A549 (cell line): Measurements from ENCODE around the gene TXN. TPM values are rescaled to one million over a fixed set of nuclear protein-coding genes. Genes with fewer than 3 reads are reported as not detected.

Experiments used
- ATAC-seq, 2 experiments: fragments of 200-7000 bp in 1 of 2; fragments of >200 bp in 1 of 2; cut with Nextera tagmentation in 1 of 2; cut with Tn5 transposase in 1 of 2; 3 replicates each; pipeline versions ENCODE4 v1.8.0 to v1.9.1; 2018 to 2020; ENCODE audit warnings: mild to moderate bottlenecking in 1 of 2, moderate library complexity in 1 of 2
- CTCF ChIA-PET: fragments of 300-600 bp; sonication (Branson Sonifier 250); formaldehyde crosslinking; extraction: SDS; loops from one replicate; lab custom pipeline; 2021; ENCODE audit warnings: antibody characterized with exemption, inconsistent platforms; lab: Yijun Ruan, JAX
- POLR2A ChIA-PET: fragments of 350-600 bp; formaldehyde crosslinking; extraction: SDS; loops from one replicate; lab custom pipeline; 2021; ENCODE audit warnings: antibody characterized with exemption, inconsistent platforms; lab: Yijun Ruan, JAX
- DNase-seq, 2 experiments: peaks; one replicate each; pipeline versions ENCODE4 v3.0.0 to v3.0.0-alpha.2; 2011 to 2016; ENCODE audit warnings: low read depth in 1 of 2, low spot score in 1 of 2
- FAIRE-seq: peaks from 2 replicates; lab custom pipeline; 2011; peaks lifted over from hg19 to GRCh38; lab: Jason Lieb, UNC
- H3K27ac ChIP-seq, 2 experiments: fragments of >200 bp; sonication (Bioruptor Twin); formaldehyde crosslinking; 3 replicates each; pipeline ENCODE4 v1.5.1; 2016 to 2017
- H3K4me1 ChIP-seq: fragments of >200 bp; sonication (Bioruptor Twin); formaldehyde crosslinking; 3 replicates; pipeline ENCODE4 v1.6.1; 2016
- H3K4me2 ChIP-seq: fragments of >200 bp; sonication (Bioruptor Twin); formaldehyde crosslinking; 3 replicates; pipeline ENCODE4 v1.6.1; 2016
- H3K4me3 ChIP-seq: fragments of >200 bp; sonication (Bioruptor Twin); formaldehyde crosslinking; 3 replicates; pipeline ENCODE4 v1.5.1; 2016
- H3K9me3 ChIP-seq: fragments of >200 bp; sonication (Bioruptor Twin); formaldehyde crosslinking; 3 replicates; pipeline ENCODE4 v1.6.1; 2016
- CEBPB ChIP-seq, 2 experiments: fragments of >200 bp in 1 of 2; sonication (Bioruptor Twin) in 1 of 2; formaldehyde crosslinking in 1 of 2; IDR thresholded peaks; 2 replicates each; pipeline ENCODE4 v1.6.1; 2012 to 2016
- EHMT2 ChIP-seq: fragments of 200-600 bp; sonication (generic); IDR thresholded peaks from 2 replicates; pipeline ENCODE4 v1.6.1; 2016; ENCODE audit warnings: antibody characterized with exemption, low read depth, mild to moderate bottlenecking, moderate library complexity
- FOSL2 ChIP-seq, 2 experiments: fragments of 450-650 bp in 1 of 2; fragments of >200 bp in 1 of 2; sonication (Bioruptor Twin) in 1 of 2; formaldehyde crosslinking; IDR thresholded peaks; 2 replicates each; pipeline versions ENCODE4 v1.5.0 to v1.6.1; 2016 to 2020; ENCODE audit warnings: mild to moderate bottlenecking in 1 of 2, moderate library complexity in 1 of 2
- FOXS1 ChIP-seq: fragments of 250-450 bp; sonication (Bioruptor Pico); IDR thresholded peaks from 2 replicates; pipeline ENCODE4 v1.5.0; 2020; ENCODE audit warnings: mild to moderate bottlenecking, moderate library complexity
- HOXB13 ChIP-seq: fragments of 250-450 bp; sonication (Bioruptor Pico); IDR thresholded peaks from 2 replicates; pipeline ENCODE4 v1.5.0; 2020; ENCODE audit warnings: low read depth, mild to moderate bottlenecking, moderate library complexity
- JUN ChIP-seq, 2 experiments: fragments of >200 bp; sonication (Bioruptor Twin); formaldehyde crosslinking; IDR thresholded peaks; 2 replicates in 1 of 2; 3 replicates in 1 of 2; pipeline ENCODE4 v1.6.1; 2016 to 2017
- JUNB ChIP-seq: fragments of >200 bp; sonication (Bioruptor Twin); formaldehyde crosslinking; IDR thresholded peaks from 2 replicates; pipeline ENCODE4 v1.6.1; 2016
- MAFK ChIP-seq: fragments of 450-650 bp; IDR thresholded peaks from 2 replicates; pipeline ENCODE4 v1.6.1; 2014; ENCODE audit not compliant: partially characterized antibody
- MAZ ChIP-seq: fragments of 150-350 bp; IDR thresholded peaks from 2 replicates; pipeline ENCODE4 v1.6.1; 2014; ENCODE audit warnings: antibody characterized with exemption, low read depth, low read length, borderline replicate concordance
- NPAS2 ChIP-seq: fragments of 250-450 bp; sonication (Bioruptor Pico); IDR thresholded peaks from 2 replicates; pipeline ENCODE4 v1.8.0; 2022; ENCODE audit warnings: mild to moderate bottlenecking, moderate library complexity, borderline replicate concordance
- PHF8 ChIP-seq: fragments of 200-600 bp; sonication (generic); IDR thresholded peaks from 2 replicates; pipeline ENCODE4 v1.6.1; 2016; ENCODE audit warnings: low read depth, mild to moderate bottlenecking, antibody characterized with exemption, moderate library complexity, borderline replicate concordance
- POLR2A ChIP-seq: IDR thresholded peaks from 2 replicates; pipeline ENCODE4 v1.6.1; 2012; ENCODE audit warnings: mild to moderate bottlenecking, low read length
- RAD21 ChIP-seq, 2 experiments: fragments of >200 bp in 1 of 2; sonication (Bioruptor Twin) in 1 of 2; formaldehyde crosslinking in 1 of 2; IDR thresholded peaks in 1 of 2; conservative IDR thresholded peaks in 1 of 2; 2 replicates in 1 of 2; 3 replicates in 1 of 2; pipeline ENCODE4 v1.6.1; 2012 to 2018; ENCODE audit warnings: inconsistent platforms in 1 of 2
- RARB ChIP-seq: fragments of 250-450 bp; sonication (Bioruptor Pico); IDR thresholded peaks from 2 replicates; pipeline ENCODE4 v1.8.0; 2021; ENCODE audit warnings: mild to moderate bottlenecking, moderate library complexity
- RFX5 ChIP-seq: fragments of 450-650 bp; IDR thresholded peaks from 2 replicates; pipeline ENCODE4 v1.7.1; 2014; ENCODE audit warnings: antibody characterized with exemption, mild to moderate bottlenecking, moderate library complexity
- SMC3 ChIP-seq: fragments of >200 bp; sonication (Bioruptor Twin); formaldehyde crosslinking; IDR thresholded peaks from 3 replicates; pipeline ENCODE4 v1.6.1; 2018; ENCODE audit warnings: inconsistent platforms
- SREBF2 ChIP-seq: fragments of 450-650 bp; IDR thresholded peaks from 2 replicates; pipeline ENCODE4 v1.6.1; 2014; ENCODE audit warnings: mild to moderate bottlenecking, moderate library complexity
- ZFP36 ChIP-seq: fragments of 450-650 bp; IDR thresholded peaks from 2 replicates; pipeline ENCODE4 v1.6.1; 2014; ENCODE audit warnings: borderline replicate concordance; ENCODE audit not compliant: partially characterized antibody
- WGBS: methylation state at CpG from one replicate; pipeline ENCODE4 v1.1.6; 2017; ENCODE audit errors: missing lambda C conversion rate; 5-methylcytosine and 5-hydroxymethylcytosine counted together
- polyA plus RNA-seq, 4 experiments: library from polyadenylated mRNA; depleted of rRNA in 3 of 4; stranded (reverse); fragments of >200 nt; fragmentation: RNase III in 1 of 4; extraction: RNeasy Plus Mini Kit Qiagen cat#74134 plus additional on column Dnase treatment in 1 of 4; gene quantifications; 2 replicates in 3 of 4; 3 replicates in 1 of 4; pipeline ENCODE4 v1.2.3, GENCODE V29; 2011 to 2017
- TF ChIP-seq, protein P1 (sequence below): IDR thresholded peaks from 2 replicates; pipeline ENCODE4 v1.6.1; 2012; ENCODE audit warnings: low read depth, borderline replicate concordance
- TF ChIP-seq, protein P2 (sequence below): fragments of 150-350 bp; IDR thresholded peaks from 2 replicates; pipeline ENCODE4 v1.6.1; 2014; ENCODE audit warnings: low read depth, mild to moderate bottlenecking, low read length

TXN gene
- polyA plus RNA-seq, 2 of the 4 experiments (the other 2 are of a cell fraction), result 1,309 to 1,626 TPM

DNA sequence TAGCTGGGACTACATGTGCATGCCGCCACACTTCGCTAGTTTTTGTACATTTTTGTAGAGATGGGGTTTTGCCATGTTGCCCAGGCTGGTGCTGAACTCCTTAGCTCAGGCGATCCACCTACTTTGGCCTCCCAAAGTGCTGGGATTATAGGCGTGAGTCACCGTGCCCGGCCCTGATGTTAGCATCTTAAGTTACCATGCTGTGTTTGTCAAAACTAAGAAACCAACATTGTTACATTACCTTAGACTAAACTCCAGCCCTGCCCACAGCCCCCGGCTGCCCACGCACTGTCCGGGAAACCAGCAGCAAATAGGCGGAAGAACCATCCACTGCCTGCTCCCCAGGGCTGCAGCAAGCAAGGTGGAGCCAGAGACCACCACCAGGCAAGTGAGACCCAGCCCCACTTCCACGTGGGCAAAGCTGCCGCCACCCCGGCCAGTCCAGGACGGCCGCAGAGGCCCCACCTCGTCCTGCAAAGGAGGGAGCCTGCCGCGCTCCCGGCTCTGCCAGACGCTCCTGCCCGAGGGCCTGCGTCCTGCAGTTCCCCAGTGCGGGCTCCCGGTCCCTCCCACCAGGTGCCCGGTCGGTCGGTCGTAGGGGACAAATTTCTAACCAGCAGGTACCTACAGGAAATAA lies 35.7 kb upstream of the TXN start:
- Histone ChIP-seq H3K27ac (no peak overlapping the region), H3K4me1 (no peaks in the 10 kb centered on the region), H3K4me3 (no peak overlapping the region), H3K9me3 (no peaks in the 10 kb centered on the region), H3K4me2 (no peak overlapping the region)
- WGBS, result 87% methylated on average over 19 of the region's 28 CpGs
- ChIA-PET CTCF (interaction anchor here (1.4 kb wide), 1 partner anchor 10 kb away, joined by 3 read pairs; no protein-coding TSS in a partner anchor), POLR2A (no interaction called here)
- FAIRE-seq (no peak), DNase-seq (no peak), ATAC-seq (no peak)
- TF ChIP-seq ZFP36, result no peak
- TF ChIP-seq JUNB, result no peak
- TF ChIP-seq SREBF2, result no peak
- TF ChIP-seq FOSL2 (IDR thresholded peaks at IDR 0.05), result no peak
- TF ChIP-seq FOSL2 (CRISPR knock-in tag; IDR thresholded peaks at IDR 0.05), result no peak

DNA sequence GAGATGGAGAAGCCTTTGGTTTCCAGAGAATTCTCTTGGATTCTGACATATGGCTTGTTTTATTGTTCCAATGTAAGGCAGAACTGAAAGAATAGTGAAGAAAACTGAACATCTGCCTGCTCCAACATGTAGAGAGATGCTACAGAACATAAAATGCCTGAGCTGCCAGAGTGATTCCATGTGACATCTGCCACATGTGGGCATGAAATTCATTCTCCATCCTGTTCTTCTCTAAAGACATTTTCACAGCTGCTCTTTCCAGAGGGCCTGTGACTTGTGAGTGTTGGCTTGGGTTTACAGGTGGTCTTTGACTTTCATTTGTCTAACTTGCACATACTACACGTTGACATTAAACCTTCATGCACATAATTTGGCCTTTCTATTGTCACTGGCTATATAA lies 33.7 kb upstream of the TXN start:
- POLR2A ChIA-PET, result no interaction called here
- DNase-seq (no peak), ATAC-seq (no peak), FAIRE-seq (no peak)
- no peaks in the 10 kb centered on the region for H3K9me3 ChIP-seq
- H3K4me2 ChIP-seq, result no peak overlapping the region
- 18% methylated on average over 1 of the region's 1 CpG for WGBS
- no peak for TF ChIP-seq SREBF2
- TF ChIP-seq, all 56 proteins: peak for 0
- no peak overlapping the region for H3K27ac ChIP-seq
- CTCF ChIA-PET, result no interaction called here
- H3K4me1 ChIP-seq, result no peaks in the 10 kb centered on the region
- H3K4me3 ChIP-seq, result no peak overlapping the region

DNA sequence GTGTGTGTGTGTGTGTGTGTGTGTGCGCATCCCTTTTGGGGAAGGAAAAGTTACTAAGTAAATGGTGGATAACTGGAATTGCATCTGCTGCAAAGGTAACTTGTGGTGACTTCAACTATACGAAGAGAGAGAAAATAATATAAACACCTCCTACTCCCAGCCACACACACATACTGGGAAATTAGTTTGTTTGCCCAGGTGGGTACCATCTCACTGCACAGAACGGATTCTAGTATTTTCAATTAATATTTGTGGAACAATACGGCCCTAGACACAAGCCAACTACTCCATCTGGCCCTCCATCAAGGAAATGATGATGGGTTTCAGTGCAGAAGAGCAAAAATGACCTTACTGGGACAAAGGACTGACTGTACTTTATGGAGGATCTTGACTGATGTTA lies 32.2 kb upstream of the TXN start:
- Histone ChIP-seq H3K4me1 (no peaks in the 10 kb centered on the region), H3K9me3 (no peaks in the 10 kb centered on the region)
- CTCF ChIA-PET, result no interaction called here
- TF ChIP-seq JUN (IDR thresholded peaks at IDR 0.05) (no peak), PHF8 (no peak), CEBPB (IDR thresholded peaks at IDR 0.05) (no peak), EHMT2 (no peak), SMC3 (no peak), HOXB13 (CRISPR knock-in tag) (no peak), MAZ (no peak), FOXS1 (CRISPR knock-in tag) (no peak), RAD21 (conservative IDR thresholded peaks at IDR 0.05 in 1 of 2, IDR thresholded peaks at IDR 0.05 in 1 of 2) (no peak), MAFK (no peak), POLR2A (no peak), RARB (CRISPR knock-in tag) (no peak), JUNB (no peak), NPAS2 (no peak), RFX5 (no peak)
- TF ChIP-seq, protein P1, sequence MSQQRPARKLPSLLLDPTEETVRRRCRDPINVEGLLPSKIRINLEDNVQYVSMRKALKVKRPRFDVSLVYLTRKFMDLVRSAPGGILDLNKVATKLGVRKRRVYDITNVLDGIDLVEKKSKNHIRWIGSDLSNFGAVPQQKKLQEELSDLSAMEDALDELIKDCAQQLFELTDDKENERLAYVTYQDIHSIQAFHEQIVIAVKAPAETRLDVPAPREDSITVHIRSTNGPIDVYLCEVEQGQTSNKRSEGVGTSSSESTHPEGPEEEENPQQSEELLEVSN, result no peak
- TF ChIP-seq, protein P2, sequence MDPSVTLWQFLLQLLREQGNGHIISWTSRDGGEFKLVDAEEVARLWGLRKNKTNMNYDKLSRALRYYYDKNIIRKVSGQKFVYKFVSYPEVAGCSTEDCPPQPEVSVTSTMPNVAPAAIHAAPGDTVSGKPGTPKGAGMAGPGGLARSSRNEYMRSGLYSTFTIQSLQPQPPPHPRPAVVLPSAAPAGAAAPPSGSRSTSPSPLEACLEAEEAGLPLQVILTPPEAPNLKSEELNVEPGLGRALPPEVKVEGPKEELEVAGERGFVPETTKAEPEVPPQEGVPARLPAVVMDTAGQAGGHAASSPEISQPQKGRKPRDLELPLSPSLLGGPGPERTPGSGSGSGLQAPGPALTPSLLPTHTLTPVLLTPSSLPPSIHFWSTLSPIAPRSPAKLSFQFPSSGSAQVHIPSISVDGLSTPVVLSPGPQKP, result no peak
- TF ChIP-seq, all 56 proteins: peak for 0
- FAIRE-seq, result no peak
- Histone ChIP-seq H3K4me3 (no peak overlapping the region), H3K27ac (no peak overlapping the region), H3K4me2 (no peak overlapping the region)
- WGBS, result 71% methylated on average over 4 of the region's 4 CpGs
- no peak for ATAC-seq
- DNase-seq, result no peak
- POLR2A ChIA-PET, result no interaction called here
